Measurements from ENCODE around the gene MED13L.

Gene MED13L

DNA sequence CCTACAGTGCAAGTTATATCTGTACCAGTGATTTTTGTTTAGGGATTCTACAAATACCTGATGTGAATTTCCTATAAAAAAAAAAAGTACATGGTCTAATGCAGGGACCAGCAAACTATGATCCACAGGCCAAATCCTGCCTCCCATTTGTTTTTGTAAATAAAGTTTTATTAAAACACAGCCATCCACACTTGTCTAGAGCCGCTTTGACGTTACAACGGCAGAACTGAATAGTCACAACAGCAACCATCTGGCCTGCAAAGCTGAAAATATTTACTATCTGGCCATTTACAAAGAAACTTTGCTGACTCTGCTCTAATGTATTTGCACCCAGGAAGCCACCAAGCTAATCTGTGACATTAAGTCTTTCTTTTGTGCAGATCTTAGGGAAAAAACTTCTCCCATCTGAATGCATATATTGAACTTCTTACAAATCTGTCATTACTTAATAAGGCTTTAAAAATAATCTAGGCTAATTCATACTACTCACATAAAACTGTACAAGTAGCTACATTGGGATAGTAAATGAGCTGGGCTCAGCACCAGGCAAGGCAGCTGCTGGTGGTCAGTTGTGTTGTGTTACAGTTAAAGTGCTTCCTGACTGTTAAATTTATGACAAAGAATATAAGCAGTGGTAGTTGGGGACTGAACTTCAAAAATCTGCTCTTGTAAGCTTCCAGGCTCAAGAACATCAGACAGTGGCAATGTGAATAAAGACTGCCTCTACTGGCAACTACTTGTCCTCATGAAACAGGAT is 303.3 kb downstream of the MED13L start:
- no peak for DNase-seq (ENCODE audit: low read depth in 2 of 2)

- no peak for DNase-seq (ENCODE audit: low read depth in 2 of 2)
Observed at GRCh38 chr12:115973066-115973465, 304.4 kb downstream of the MED13L start.

DNA sequence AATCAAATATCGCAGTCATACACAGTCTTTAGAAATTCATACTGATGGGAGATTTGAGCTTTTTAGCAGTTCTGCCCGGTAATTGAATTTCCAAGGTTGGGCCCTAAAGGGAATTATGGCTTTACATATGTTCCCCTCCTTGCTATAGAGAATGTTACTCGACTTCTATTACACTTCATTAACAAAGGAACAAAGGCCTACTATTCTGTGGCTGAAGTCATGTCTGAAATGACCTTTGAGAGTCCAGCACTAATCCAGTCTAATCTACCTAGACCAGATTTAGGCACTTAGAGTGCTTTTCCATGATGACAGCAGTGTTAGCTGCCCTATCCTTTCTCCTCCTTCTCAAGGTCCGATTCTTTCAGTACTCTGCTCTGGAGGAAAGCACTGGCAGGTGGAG is 305.3 kb downstream of the MED13L start:
- DNase-seq (ENCODE audit: low read depth in 2 of 2): no peak

DNA sequence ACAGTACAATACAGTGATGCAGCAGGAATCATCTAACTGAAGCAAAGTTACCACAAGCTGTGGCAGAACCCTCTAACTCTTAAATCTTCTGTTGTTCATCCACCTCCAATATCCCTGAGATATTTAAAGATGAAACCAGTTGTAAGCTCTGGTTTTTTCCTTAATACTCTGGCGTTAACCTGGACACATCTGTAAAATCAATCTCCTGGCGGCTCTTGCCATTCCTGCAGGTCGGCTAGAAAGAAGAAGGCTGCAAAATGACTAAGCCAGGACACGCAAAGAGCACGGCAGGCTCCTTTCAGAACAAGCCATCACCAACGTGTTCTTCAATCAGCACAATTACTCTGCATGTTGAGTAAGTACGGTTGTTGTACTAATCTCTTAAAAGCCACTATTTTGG is 309.3 kb downstream of the MED13L start:
- no peak for DNase-seq (ENCODE audit: low read depth in 2 of 2)

- DNase-seq (ENCODE audit: low read depth in 2 of 2): no peak
Observed at GRCh38 chr12:115966376-115966775, 311.1 kb downstream of the MED13L start.

GRCh38 chr12:115964626-115965025 is 312.9 kb downstream of the MED13L start:
- no peak for DNase-seq (ENCODE audit: low read depth in 2 of 2)

DNA sequence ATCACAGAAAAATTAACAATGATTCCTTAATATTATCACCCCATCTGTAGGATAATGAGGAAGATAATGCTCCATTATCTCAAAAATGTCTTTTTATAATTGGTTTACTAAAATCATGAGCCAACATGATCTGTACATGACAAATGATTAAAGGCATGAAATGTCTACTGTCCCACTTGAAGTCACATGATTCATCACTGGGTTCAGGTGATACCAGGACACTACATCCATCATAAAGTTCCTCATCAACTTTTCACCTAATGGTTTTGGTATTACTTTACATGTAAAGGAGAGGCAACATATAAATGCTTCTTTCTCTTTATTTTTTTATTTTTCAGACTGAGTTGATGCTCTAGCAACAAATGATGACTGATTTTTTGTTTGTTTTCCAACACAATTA is 313.3 kb downstream of the MED13L start:
- no peak for DNase-seq (ENCODE audit: low read depth in 2 of 2)

GRCh38 chr12:115962216-115962615 is 315.3 kb downstream of the MED13L start:
- no peak for DNase-seq (ENCODE audit: low read depth in 2 of 2)

DNA sequence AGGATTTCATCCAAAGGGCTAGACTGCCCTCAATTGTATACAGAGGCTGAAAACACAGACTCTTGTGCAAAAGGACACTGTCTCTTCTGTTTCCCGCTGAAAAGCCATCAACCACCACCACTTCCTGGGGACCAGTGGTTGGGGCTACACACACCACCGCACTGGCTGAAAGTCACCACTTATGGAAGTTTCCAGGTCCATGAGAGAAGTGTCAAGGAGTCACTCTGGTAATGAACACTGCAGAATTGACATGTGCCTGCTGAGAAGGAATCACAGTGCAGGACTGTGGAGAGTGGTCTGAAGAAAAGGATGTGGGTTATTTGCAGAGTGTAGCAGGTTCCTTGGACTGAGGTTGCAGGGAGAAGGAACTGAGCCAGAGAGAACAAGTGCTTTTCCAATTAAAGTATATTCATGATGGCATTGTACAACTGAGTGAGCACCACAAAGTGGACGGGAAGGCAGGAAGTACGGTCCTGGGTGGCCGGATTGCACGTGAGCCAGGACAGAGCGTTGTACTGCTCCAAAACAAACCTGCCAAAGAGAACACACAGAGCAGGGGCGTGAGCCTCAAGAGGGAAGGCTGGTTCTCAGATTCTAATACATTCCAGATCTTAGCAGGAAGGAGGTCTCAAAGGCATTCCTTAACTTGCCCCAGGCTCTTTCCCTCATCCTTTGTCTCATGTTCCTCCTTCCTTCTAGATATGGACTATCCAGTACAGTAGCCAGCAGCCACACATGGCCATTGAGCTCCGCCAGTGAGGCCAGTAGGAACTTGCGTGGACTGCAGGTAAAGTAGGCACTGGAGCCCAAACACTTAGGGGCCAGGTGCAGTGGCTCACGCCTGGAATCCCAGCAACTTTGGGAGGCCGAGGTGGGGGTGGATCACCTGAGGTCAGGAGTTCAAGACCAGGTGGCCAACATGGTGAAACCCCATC is 316.4 kb downstream of the MED13L start:
- DNase-seq (ENCODE audit: low read depth in 2 of 2): no peak

DNA sequence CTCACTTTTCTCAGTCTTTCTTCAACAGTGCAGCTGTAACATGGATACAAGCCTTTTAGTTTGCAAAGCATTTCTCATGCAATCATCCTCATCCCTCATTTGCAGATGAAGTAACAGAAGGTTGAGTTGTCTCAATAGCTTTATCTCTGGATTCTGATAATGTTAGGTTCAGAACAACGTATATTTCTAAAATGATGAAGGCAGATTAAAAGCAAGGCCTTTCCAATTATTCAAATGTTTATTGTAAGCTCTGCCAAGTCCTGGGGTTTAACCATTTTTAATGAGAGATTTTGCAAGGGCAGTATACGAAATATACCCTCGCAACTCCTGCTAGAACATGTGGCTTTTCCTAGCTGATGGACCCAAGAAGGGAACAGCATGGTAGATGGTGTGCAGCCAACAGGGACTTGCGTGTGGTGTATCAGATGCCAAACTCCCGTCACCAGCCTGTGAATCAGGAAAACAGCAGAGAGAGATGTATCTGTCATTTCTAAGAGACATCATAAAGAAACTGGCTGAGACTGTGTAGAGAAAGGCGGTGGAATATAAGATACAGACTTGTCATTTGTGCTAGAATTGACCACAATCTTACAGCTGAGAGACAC is 319.7 kb downstream of the MED13L start:
- DNase-seq (ENCODE audit: low read depth in 2 of 2): no peak

- DNase-seq (ENCODE audit: low read depth in 2 of 2): no peak
Observed at GRCh38 chr12:115956659-115957058, 320.8 kb downstream of the MED13L start.

DNA sequence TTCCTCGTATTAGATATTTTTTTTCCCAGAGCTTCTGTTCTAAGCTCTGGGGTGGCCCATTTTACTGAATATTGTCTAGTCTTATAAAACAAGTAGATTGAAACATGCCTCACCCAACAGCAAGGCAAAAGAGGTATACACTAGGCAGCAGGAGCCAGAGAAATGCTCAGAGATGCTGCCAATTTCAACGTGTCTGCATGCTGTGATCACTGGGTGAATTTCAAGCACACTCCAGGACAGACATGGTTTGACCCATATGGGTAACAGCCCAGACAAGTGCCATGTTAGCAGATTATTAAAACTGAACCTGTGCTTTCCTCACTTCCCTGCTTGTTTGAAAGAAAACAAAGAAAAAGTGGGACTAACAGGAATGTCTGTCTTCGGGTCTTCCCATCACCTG is 321.3 kb downstream of the MED13L start:
- no peak for DNase-seq (ENCODE audit: low read depth in 2 of 2)

- DNase-seq (ENCODE audit: low read depth in 2 of 2): no peak
Observed at GRCh38 chr12:115953450-115953849, 324.0 kb downstream of the MED13L start.

GRCh38 chr12:115953031-115953430 is 324.5 kb downstream of the MED13L start:
- no peak for DNase-seq (ENCODE audit: low read depth in 2 of 2)

DNA sequence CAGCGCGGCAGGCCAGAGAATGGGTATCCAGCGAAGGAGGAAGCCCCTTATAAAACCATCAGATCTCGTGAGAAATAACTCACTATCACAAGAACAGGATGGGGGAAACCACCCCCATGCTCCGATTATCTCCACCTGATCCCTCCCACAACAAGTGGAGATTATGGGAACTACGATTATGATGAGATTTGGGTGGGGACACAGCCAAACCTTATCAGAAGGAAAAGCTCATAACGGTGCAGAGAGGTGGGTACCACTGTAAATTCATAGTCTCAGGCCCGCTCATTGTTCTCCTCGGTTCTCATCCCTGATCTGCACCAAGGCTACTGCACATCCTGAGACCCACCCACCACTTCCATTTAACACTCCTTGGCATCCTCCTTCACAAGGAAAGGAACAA is 326.5 kb downstream of the MED13L start:
- no peak for DNase-seq (ENCODE audit: low read depth in 2 of 2)

GRCh38 chr12:115949675-115950074 is 327.8 kb downstream of the MED13L start:
- no peak for DNase-seq (ENCODE audit: low read depth in 2 of 2)

- no peak for DNase-seq (ENCODE audit: low read depth in 2 of 2)
Observed at GRCh38 chr12:115947696-115948062, 329.8 kb downstream of the MED13L start.

DNA sequence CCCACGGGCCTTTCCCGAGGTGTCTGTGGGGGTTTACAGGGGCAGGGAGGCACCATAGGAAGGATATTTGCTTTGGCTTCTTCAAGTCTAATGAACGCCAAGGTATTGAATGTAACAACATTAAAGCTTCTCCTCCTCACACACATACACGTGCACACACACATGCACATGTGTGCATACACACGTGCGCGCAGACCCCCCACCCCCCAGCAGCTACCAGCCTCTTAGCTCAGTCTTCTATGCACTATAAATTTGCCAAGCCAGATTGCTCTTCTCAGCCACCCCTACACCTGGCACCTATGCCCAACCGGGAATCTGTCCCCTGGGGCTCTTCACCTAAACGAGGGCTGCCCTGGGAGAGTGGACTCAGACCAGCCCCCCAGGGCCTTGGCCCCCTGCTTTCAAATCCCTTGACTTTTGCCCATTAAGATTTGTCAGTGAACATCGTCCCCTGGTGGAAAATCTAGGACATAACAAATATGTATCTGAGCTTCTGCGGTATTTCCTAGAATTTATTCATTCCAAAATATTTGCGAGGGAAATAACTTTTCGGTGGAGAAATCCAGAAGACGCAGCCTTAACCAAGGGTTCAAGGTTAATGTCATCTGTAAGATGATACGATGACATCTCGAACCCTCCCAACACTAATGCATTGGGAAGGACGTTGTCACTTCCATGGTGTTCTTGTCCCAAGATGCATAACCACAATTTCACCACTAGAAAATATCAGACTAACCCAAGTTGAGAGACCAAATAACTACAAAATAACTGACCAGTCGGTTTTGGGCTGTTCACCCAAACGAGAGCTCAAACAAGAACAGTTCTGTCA is 330.4 kb downstream of the MED13L start:
- DNase-seq (ENCODE audit: low read depth in 2 of 2): no peak

DNA sequence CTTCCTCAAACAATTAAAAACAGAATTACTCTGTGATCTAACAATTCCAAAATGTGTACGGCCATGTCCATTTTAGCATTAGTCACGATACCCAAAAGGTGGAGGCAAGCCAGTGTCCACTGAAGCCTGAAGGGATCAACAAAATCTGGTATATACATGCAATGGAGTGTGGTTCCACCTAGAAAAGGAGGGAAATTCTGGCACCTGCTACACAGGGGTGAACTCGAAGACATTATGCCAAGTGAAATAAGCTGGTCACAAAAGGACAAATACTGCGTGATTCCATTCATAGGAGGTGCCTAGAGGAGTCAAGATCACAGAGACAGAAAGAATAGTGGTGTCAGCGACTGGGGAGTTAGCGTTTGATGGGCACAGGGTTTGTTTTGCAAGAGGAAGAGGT is 331.4 kb downstream of the MED13L start:
- DNase-seq (ENCODE audit: low read depth in 2 of 2): no peak

DNA sequence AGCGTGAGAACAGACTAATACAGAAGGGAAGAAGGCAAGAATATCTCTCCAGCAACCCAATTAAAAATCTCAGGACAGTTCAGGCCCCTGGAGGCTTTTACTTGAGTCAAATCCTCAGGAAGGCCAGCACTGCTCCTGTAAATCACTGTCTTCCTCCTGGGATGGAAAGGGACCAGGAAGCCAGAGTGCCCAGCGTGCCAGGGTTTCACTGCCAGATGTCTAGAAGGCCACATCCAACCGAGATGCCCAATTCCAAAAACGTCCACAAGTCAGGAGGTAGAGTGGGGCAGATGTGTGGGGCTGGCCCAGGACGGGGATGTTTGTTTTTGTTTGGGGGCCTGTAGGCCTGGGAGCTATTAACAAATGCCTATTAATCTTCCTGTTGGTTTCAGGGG is 332.0 kb downstream of the MED13L start:
- no peak for DNase-seq (ENCODE audit: low read depth in 2 of 2)

GRCh38 chr12:115944837-115945490 is 332.5 kb downstream of the MED13L start:
- DNase-seq (ENCODE audit: low read depth in 2 of 2): no peak
